GM12878 (cell line): ENCODE measurements around the gene TSPAN16. TPM values are rescaled to one million over a fixed set of nuclear protein-coding genes. Genes with fewer than 3 reads are reported as not detected.

ENCODE experiments used
- MTA3 ChIP-seq: IDR thresholded peaks from 2 replicates; pipeline ENCODE4 v1.6.1; 2012; ENCODE audit warnings: low read length, inconsistent platforms, borderline replicate concordance
- NFIC ChIP-seq: IDR thresholded peaks from 2 replicates; pipeline ENCODE4 v1.6.1; 2012; ENCODE audit warnings: low read depth, mild to moderate bottlenecking, inconsistent platforms, low read length, moderate library complexity
- RAD21 ChIP-seq: IDR thresholded peaks from 2 replicates; pipeline ENCODE4 v1.6.1; 2011; ENCODE audit warnings: mild to moderate bottlenecking, low read depth, low read length, moderate library complexity; ENCODE audit not compliant: insufficient read depth
- SMC3 ChIP-seq: IDR thresholded peaks from 2 replicates; pipeline ENCODE4 v1.6.1; 2011; ENCODE audit warnings: low read length, improper control_type of control experiment, borderline replicate concordance
- SUPT20H ChIP-seq: IDR thresholded peaks from 2 replicates; pipeline ENCODE4 v1.6.1; 2011; ENCODE audit warnings: low read depth, mild to moderate bottlenecking, low read length, moderate library complexity, borderline replicate concordance; ENCODE audit not compliant: control insufficient read depth
- TARDBP ChIP-seq: IDR thresholded peaks from 2 replicates; pipeline ENCODE4 v1.6.1; 2016; ENCODE audit warnings: borderline replicate concordance
- YBX1 ChIP-seq: fragments of 450-650 bp; IDR thresholded peaks from 2 replicates; pipeline ENCODE4 v1.6.1; 2016; ENCODE audit warnings: antibody characterized with exemption
- polyA plus RNA-seq, 11 experiments: library from polyadenylated mRNA; depleted of rRNA in 4 of 11; unstranded in 6 of 11; stranded (reverse) in 5 of 11; fragments of >200 nt; fragmentation: Nextera tagmentation in 4 of 11; fragmentation: Illumina TruSeq in 1 of 11; extraction: Ambion mirVana in 4 of 11; extraction: Trizol in 1 of 11; gene quantifications; 1 replicate in 1 of 11; 2 replicates in 10 of 11; pipeline versions ENCODE4 v1.2.1 to v1.2.3, GENCODE V29; 2011 to 2016; ENCODE audit warnings: inconsistent platforms in 2 of 11, missing spikeins in 2 of 11, low read depth in 1 of 11
- total RNA-seq, 4 experiments: library from RNA; depleted of rRNA in 3 of 4; stranded (reverse); fragments of >200 nt in 3 of 4; fragmentation: Illumina TruSeq in 1 of 4; extraction: Trizol in 1 of 4; gene quantifications; 2 replicates each; pipeline versions ENCODE4 v1.2.1 to v1.2.3, GENCODE V29; 2013 to 2021
- TF ChIP-seq, protein P1 (sequence below): IDR thresholded peaks from 2 replicates; pipeline ENCODE4 v1.6.1; 2011; ENCODE audit warnings: low read depth, low read length, improper control_type of control experiment, borderline replicate concordance
- TF ChIP-seq, protein P2 (sequence below): IDR thresholded peaks from 2 replicates; pipeline ENCODE4 v1.6.1; 2012; ENCODE audit warnings: low read depth, low read length, improper control_type of control experiment
- TF ChIP-seq, protein P3 (sequence below): fragments of 450-650 bp; IDR thresholded peaks from 2 replicates; pipeline ENCODE4 v1.6.1; 2016; ENCODE audit warnings: mild to moderate bottlenecking

Gene TSPAN16
- total and polyA plus RNA-seq, 10 of the 15 experiments (the other 5 are each of a cell fraction or from before 2014, with no cell fraction given): not detected

DNA sequence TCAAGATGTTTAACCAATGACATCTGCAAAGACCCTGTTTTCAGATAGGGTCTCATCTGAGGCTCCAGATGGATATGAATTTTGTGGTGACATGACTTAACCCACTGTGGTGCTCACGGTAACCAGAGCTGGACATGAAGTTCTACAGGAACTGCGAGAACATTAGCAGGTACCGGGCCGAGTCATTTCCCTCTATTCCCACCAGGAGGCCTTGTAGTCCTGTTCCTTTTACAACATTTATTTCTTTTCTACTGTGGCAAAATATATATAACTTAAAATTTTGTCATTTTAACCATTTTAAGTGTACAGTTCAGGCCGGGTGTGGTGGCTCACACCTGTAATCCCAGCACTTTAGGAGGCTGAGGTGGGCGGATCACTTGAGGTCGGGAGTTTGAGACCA, 7.6 kb upstream of the TSPAN16 start (continued):
- no peak for TF ChIP-seq TARDBP
- TF ChIP-seq, protein P1, sequence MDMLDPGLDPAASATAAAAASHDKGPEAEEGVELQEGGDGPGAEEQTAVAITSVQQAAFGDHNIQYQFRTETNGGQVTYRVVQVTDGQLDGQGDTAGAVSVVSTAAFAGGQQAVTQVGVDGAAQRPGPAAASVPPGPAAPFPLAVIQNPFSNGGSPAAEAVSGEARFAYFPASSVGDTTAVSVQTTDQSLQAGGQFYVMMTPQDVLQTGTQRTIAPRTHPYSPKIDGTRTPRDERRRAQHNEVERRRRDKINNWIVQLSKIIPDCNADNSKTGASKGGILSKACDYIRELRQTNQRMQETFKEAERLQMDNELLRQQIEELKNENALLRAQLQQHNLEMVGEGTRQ: no peak
- TF ChIP-seq RAD21: peak; percentile 31
- TF ChIP-seq SMC3: peak; percentile 26; the same call in 1 of the 2 replicates
- TF ChIP-seq, protein P2, sequence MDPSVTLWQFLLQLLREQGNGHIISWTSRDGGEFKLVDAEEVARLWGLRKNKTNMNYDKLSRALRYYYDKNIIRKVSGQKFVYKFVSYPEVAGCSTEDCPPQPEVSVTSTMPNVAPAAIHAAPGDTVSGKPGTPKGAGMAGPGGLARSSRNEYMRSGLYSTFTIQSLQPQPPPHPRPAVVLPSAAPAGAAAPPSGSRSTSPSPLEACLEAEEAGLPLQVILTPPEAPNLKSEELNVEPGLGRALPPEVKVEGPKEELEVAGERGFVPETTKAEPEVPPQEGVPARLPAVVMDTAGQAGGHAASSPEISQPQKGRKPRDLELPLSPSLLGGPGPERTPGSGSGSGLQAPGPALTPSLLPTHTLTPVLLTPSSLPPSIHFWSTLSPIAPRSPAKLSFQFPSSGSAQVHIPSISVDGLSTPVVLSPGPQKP: no peak
- TF ChIP-seq YBX1: no peak
- TF ChIP-seq NFIC: no peak
- no peak for TF ChIP-seq MTA3
- TF ChIP-seq, protein P3, sequence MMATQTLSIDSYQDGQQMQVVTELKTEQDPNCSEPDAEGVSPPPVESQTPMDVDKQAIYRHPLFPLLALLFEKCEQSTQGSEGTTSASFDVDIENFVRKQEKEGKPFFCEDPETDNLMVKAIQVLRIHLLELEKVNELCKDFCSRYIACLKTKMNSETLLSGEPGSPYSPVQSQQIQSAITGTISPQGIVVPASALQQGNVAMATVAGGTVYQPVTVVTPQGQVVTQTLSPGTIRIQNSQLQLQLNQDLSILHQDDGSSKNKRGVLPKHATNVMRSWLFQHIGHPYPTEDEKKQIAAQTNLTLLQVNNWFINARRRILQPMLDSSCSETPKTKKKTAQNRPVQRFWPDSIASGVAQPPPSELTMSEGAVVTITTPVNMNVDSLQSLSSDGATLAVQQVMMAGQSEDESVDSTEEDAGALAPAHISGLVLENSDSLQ: no peak
- no peak for TF ChIP-seq SUPT20H
